ENCODE data around the gene CCDC178. TPM values are rescaled to one million over a fixed set of nuclear protein-coding genes. Genes with fewer than 3 reads are reported as not detected.

CCDC178 gene, protein sequence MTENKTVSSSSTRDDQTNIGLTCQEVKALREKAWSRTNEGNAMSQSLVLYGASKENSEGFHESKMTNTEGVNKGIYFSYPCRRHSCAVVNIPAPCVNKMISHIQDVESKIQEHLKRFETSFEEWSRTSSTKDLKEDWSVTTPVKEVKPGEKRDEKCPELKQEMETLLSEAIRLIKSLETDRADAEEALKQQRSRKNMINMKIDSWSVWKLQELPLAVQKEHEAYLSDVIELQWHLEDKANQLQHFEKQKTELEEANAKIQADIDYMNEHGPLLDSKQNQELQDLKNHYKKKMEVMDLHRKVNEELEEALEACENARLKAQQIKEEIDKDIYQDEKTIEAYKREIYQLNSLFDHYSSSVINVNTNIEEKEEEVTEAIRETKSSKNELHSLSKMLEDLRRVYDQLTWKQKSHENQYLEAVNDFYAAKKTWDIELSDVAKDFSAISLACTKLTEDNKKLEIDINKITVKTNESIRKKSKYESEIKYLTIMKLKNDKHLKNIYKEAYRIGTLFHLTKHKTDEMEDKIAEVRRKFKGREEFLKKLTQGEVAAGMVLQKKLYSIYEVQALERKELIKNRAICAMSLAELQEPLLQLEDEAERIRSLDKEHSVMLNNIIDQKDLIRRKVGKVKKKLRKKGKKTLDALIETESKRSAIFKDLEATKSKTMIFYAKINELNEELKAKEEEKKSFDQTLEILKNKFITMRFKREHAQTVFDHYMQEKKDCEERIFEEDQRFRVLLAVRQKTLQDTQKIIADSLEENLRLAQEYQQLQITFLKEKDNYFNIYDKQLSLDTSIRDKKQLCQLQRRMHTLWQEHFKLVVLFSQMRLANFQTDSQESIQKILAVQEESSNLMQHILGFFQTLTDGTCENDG
- not detected for polyA plus RNA-seq (2012; ENCODE audit: missing spikeins)

GRCh38 chr18:33440060-33441043 lies at the start of gene CCDC178:
Gene CCDC178, minus strand, starts transcription at chr18:33440721. Its CDS starts 28,633 bp downstream, at chr18:33412088.
- DNase-seq (ENCODE audit: insufficient read length) (no peak), FAIRE-seq (no peak)
- TF ChIP-seq POLR2A (IDR thresholded peaks at IDR 0.05; ENCODE audit: low read depth, low read length) (no peak), TAF1 (IDR thresholded peaks at IDR 0.05; ENCODE audit: borderline replicate concordance, low read depth, low read length) (no peak), POLR2AphosphoS5 (IDR thresholded peaks at IDR 0.05; ENCODE audit: low read depth, low read length) (no peak)

DNA sequence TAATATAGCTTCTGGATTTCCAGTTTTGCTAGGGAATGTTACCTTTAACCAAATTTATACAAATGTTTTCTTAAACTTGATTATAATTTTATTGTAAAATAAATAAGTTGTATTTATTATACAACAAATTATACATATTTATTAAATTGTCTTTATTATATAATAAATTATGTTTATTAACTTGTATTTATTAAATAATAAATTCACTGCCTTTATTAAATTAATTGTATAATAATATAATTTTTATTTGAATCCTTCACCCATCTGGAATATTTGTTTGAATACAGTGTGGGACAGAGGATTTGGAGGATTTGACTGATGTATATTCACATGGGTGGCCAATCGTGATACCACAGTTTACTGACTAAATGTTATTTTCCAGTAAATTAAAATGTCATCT lies 43.4 kb upstream of the CCDC178 start:
- FAIRE-seq = no peak
- DNase-seq (ENCODE audit: insufficient read length) = no peak
- no peak for TF ChIP-seq TAF1 (IDR thresholded peaks at IDR 0.05; ENCODE audit: borderline replicate concordance, low read depth, low read length)
- TF ChIP-seq POLR2A (IDR thresholded peaks at IDR 0.05; ENCODE audit: low read depth, low read length) = no peak
- no peak for TF ChIP-seq POLR2AphosphoS5 (IDR thresholded peaks at IDR 0.05; ENCODE audit: low read depth, low read length)

GRCh38 chr18:33472509-33472908 lies 32.0 kb upstream of the CCDC178 start:
- DNase-seq (ENCODE audit: insufficient read length) (no peak), FAIRE-seq (no peak)
- TF ChIP-seq POLR2A (IDR thresholded peaks at IDR 0.05; ENCODE audit: low read depth, low read length) (no peak), POLR2AphosphoS5 (IDR thresholded peaks at IDR 0.05; ENCODE audit: low read depth, low read length) (no peak), TAF1 (IDR thresholded peaks at IDR 0.05; ENCODE audit: borderline replicate concordance, low read depth, low read length) (no peak)

GRCh38 chr18:33470216-33470615 lies 29.7 kb upstream of the CCDC178 start:
- TF ChIP-seq POLR2A (IDR thresholded peaks at IDR 0.05; ENCODE audit: low read depth, low read length) = no peak
- FAIRE-seq = no peak
- no peak for DNase-seq (ENCODE audit: insufficient read length)

DNA sequence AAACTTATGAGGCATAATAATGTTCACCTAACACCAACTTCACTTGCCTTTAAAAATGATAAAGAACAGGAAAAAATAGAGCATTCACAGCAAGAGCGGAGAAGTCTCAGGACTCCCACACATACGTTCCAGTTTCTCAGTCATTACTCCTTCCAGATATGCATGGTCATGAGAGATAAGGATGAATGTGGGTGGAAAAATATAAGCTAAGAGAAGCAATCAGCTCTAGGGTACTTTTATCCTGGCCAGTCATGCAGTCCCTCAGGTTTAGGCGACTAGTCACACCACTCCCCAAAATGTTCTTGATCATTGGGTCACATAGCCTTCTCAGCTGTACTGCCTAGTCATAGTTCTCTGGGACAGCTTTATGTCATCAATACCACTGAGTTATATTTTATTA lies 29.2 kb upstream of the CCDC178 start:
- FAIRE-seq (no peak), DNase-seq (ENCODE audit: insufficient read length) (no peak)
- TF ChIP-seq POLR2AphosphoS5 (IDR thresholded peaks at IDR 0.05; ENCODE audit: low read depth, low read length) (no peak), POLR2A (IDR thresholded peaks at IDR 0.05; ENCODE audit: low read depth, low read length) (no peak), TAF1 (IDR thresholded peaks at IDR 0.05; ENCODE audit: borderline replicate concordance, low read depth, low read length) (no peak)

- FAIRE-seq = no peak
- no peak for TF ChIP-seq POLR2A (IDR thresholded peaks at IDR 0.05; ENCODE audit: low read depth, low read length)
- no peak for TF ChIP-seq TAF1 (IDR thresholded peaks at IDR 0.05; ENCODE audit: borderline replicate concordance, low read depth, low read length)
- no peak for TF ChIP-seq POLR2AphosphoS5 (IDR thresholded peaks at IDR 0.05; ENCODE audit: low read depth, low read length)
- DNase-seq (ENCODE audit: insufficient read length) = no peak
These were observed 27.0 kb upstream of the CCDC178 start for GRCh38 chr18:33467531-33467930.

DNA sequence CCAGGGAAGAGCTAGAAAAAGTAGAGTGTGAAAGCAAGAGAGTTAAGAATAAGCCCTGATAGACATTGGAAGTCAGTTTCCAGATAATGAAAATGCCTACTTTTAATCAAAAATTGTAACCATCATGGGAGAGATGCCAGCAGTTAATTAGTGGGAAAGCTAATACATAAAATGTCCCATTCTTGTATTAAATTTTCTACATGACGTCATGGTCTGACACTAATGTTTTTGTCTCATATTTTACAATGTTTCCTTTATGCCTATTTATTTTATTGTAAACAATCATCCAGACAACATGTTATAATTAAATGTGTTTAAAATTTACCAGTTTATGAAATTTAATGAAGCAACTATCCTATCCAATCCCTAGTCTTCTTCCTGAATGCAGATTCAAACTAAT lies 26.3 kb upstream of the CCDC178 start:
- FAIRE-seq (no peak), DNase-seq (ENCODE audit: insufficient read length) (no peak)
- no peak for TF ChIP-seq POLR2AphosphoS5 (IDR thresholded peaks at IDR 0.05; ENCODE audit: low read depth, low read length)
- TF ChIP-seq TAF1 (IDR thresholded peaks at IDR 0.05; ENCODE audit: borderline replicate concordance, low read depth, low read length) = no peak
- no peak for TF ChIP-seq POLR2A (IDR thresholded peaks at IDR 0.05; ENCODE audit: low read depth, low read length)

DNA sequence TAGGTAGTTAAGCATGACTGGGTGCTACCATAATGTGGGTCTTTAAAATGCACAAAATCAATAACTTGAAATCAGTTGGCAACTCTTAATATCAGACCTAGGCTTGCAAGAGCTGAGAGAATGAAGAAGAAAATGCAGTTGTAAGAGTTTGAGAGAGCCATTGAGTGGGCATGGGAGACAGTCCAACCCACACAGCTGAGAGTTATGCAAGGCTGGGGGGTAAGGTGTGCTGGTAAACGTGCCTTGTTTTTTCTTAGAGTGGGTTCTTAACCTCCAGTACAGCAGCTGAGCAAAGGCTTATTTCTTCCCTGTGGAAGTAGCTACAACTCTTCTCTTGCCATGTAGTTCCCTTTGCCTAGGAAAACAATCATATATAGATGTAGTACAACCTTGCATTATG lies 20.2 kb upstream of the CCDC178 start:
- FAIRE-seq = no peak
- TF ChIP-seq TAF1 (IDR thresholded peaks at IDR 0.05; ENCODE audit: borderline replicate concordance, low read depth, low read length) (no peak), POLR2AphosphoS5 (IDR thresholded peaks at IDR 0.05; ENCODE audit: low read depth, low read length) (no peak), POLR2A (IDR thresholded peaks at IDR 0.05; ENCODE audit: low read depth, low read length) (no peak)
- no peak for DNase-seq (ENCODE audit: insufficient read length)

DNA sequence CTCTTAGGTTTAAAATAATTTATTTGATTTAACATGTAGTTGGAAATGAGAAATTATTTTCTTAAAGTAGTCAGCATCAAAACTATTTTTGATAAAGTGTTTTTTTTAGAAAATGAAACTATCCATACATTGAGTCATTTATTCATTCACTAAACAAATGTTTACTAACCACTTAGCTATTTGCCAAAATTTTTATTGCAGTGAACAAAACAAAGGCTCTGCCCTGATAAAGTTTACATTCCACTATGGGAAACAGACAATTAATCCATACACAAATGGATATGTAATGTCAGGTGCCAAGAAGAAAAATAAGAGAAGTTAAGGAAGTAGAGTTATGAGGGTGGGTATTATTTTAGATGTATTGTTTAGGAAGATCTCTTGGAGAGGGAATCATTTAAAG lies 19.1 kb upstream of the CCDC178 start:
- FAIRE-seq (no peak), DNase-seq (ENCODE audit: insufficient read length) (no peak)
- no peak for TF ChIP-seq TAF1 (IDR thresholded peaks at IDR 0.05; ENCODE audit: borderline replicate concordance, low read depth, low read length)
- no peak for TF ChIP-seq POLR2A (IDR thresholded peaks at IDR 0.05; ENCODE audit: low read depth, low read length)
- no peak for TF ChIP-seq POLR2AphosphoS5 (IDR thresholded peaks at IDR 0.05; ENCODE audit: low read depth, low read length)

DNA sequence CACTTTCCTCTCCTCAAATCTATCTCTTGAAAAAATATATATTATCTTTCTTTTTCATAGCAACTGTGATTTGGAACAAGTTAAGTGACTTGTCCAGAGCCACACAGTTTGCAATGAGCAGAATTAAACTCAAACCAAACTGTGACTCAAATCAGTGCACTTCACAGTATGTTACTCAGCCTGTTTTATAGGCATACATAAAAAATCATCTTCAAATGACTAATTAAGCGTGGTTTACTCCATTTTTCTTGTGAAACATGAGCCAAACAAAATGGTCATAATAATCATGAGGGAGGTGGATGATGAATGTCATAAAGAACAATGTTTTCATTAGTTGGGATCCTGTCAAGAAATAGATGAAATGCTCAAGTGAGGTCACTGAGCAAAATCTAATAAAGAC lies 6.1 kb upstream of the CCDC178 start:
- DNase-seq (ENCODE audit: insufficient read length) (no peak), FAIRE-seq (no peak)
- TF ChIP-seq TAF1 (IDR thresholded peaks at IDR 0.05; ENCODE audit: borderline replicate concordance, low read depth, low read length) (no peak), POLR2A (IDR thresholded peaks at IDR 0.05; ENCODE audit: low read depth, low read length) (no peak), POLR2AphosphoS5 (IDR thresholded peaks at IDR 0.05; ENCODE audit: low read depth, low read length) (no peak)

GRCh38 chr18:33444709-33445108 lies 4.2 kb upstream of the CCDC178 start:
- FAIRE-seq = no peak
- TF ChIP-seq POLR2A (IDR thresholded peaks at IDR 0.05; ENCODE audit: low read depth, low read length) (no peak), POLR2AphosphoS5 (IDR thresholded peaks at IDR 0.05; ENCODE audit: low read depth, low read length) (no peak), TAF1 (IDR thresholded peaks at IDR 0.05; ENCODE audit: borderline replicate concordance, low read depth, low read length) (no peak)
- no peak for DNase-seq (ENCODE audit: insufficient read length)
